Gastrocnemius medialis (tissue), 4 donors: Measurements from ENCODE around the gene PDK4. TPM values are rescaled to one million over a fixed set of nuclear protein-coding genes. Genes with fewer than 3 reads are reported as not detected.
A peak's percentile ranks its signal among the peaks of the same experiment; 100 is the strongest.

Experiments
- ATAC-seq, 2 donors: fragments of 150-250 bp; one replicate each; pipeline ENCODE4 v1.9.1; 2016
- DNase-seq, 2 donors: peaks; one replicate each; pipeline ENCODE4 v3.0.0-alpha.2; 2019
- H3K27ac ChIP-seq, 4 donors: fragments of 200-600 bp; sonication (generic); 1 replicate in 1 of 4; 2 replicates in 3 of 4; pipeline ENCODE4 v1.5.1; 2016 to 2018; ENCODE audit warnings: mild to moderate bottlenecking in 2 of 4, moderate library complexity in 1 of 4
- H3K27me3 ChIP-seq, 3 donors: fragments of 200-600 bp; sonication (generic) in 2 of 3; 1 replicate in 1 of 3; 2 replicates in 2 of 3; pipeline versions ENCODE4 v1.5.1 to v1.6.0; 2016 to 2019; ENCODE audit warnings: mild to moderate bottlenecking in 1 of 3, moderate library complexity in 1 of 3
- H3K36me3 ChIP-seq, 2 donors: fragments of 200-600 bp; sonication (generic) in 1 of 2; one replicate each; pipeline ENCODE4 v1.5.1; 2017 to 2018
- H3K4me1 ChIP-seq, 2 donors: fragments of 200-600 bp; sonication (generic) in 1 of 2; one replicate each; pipeline ENCODE4 v1.5.1; 2016 to 2017; ENCODE audit warnings: mild to moderate bottlenecking in 2 of 2
- H3K4me3 ChIP-seq, 4 donors: fragments of 200-600 bp; sonication (generic) in 3 of 4; 1 replicate in 1 of 4; 2 replicates in 3 of 4; pipeline ENCODE4 v1.5.1; 2016 to 2019; ENCODE audit warnings: mild to moderate bottlenecking in 2 of 4
- H3K9me3 ChIP-seq, 3 donors: fragments of 200-600 bp; sonication (generic) in 2 of 3; 1 replicate in 1 of 3; 2 replicates in 2 of 3; pipeline ENCODE4 v1.5.1; 2016 to 2019
- POLR2A ChIP-seq, 2 donors: fragments of 450-650 bp; IDR thresholded peaks; one replicate each; pipeline ENCODE4 v1.6.1; 2017; ENCODE audit warnings: antibody characterized with exemption in 2 of 2, mild to moderate bottlenecking in 2 of 2, moderate library complexity in 2 of 2
- in situ Hi-C, 4 donors: fragments of 200-750 bp; cut with MboI; loops; one replicate each; pipeline versions ENCODE4 v1.15.0 to v1.8.0; 2017; ENCODE audit warnings: low sequenced_read_pairs in 4 of 4
- intact Hi-C: fragments of 100-400 bp; cut with DNase I; formaldehyde crosslinking; loops from one replicate; pipeline ENCODE4 v1.15.1; 2023; ENCODE audit warnings: low total_unique reads
- total RNA-seq, 4 donors: library from RNA; depleted of rRNA; stranded (reverse); fragments of >200 nt; gene quantifications; one replicate each; pipeline versions ENCODE4 v1.1.0 to v1.2.3, GENCODE V29; 2016
- TF ChIP-seq, protein P1 (sequence below), 5 experiments: fragments of 450-650 bp in 3 of 5; fragments of 200-600 bp in 2 of 5; sonication (generic) in 2 of 5; IDR thresholded peaks in 4 of 5; conservative IDR thresholded peaks in 1 of 5; 1 replicate in 4 of 5; 2 replicates in 1 of 5; pipeline ENCODE4 v1.5.1; 2016 to 2019; ENCODE audit warnings: antibody characterized with exemption in 5 of 5, mild to moderate bottlenecking in 3 of 5, moderate library complexity in 3 of 5

The PDK4 gene
- total RNA-seq, 4 donors from 2014 or later = 2,371 to 5,827 (median 4,654) TPM

- no peaks in the 10 kb centered on the region for H3K27me3 ChIP-seq
- TF ChIP-seq, protein P1, sequence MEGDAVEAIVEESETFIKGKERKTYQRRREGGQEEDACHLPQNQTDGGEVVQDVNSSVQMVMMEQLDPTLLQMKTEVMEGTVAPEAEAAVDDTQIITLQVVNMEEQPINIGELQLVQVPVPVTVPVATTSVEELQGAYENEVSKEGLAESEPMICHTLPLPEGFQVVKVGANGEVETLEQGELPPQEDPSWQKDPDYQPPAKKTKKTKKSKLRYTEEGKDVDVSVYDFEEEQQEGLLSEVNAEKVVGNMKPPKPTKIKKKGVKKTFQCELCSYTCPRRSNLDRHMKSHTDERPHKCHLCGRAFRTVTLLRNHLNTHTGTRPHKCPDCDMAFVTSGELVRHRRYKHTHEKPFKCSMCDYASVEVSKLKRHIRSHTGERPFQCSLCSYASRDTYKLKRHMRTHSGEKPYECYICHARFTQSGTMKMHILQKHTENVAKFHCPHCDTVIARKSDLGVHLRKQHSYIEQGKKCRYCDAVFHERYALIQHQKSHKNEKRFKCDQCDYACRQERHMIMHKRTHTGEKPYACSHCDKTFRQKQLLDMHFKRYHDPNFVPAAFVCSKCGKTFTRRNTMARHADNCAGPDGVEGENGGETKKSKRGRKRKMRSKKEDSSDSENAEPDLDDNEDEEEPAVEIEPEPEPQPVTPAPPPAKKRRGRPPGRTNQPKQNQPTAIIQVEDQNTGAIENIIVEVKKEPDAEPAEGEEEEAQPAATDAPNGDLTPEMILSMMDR (IDR thresholded peaks at IDR 0.05 in 4 of 5, conservative IDR thresholded peaks at IDR 0.05 in 1 of 5) = no peak
- no peak for TF ChIP-seq POLR2A (IDR thresholded peaks at IDR 0.05)
- H3K36me3 ChIP-seq = peaks cover 25 to 78% of the 10 kb centered on the region in 2 donors
- peak overlapping the region; percentile 78 to 94 (median 87) for H3K4me3 ChIP-seq
- no peak for ATAC-seq
- in situ Hi-C loops = loop anchor here in 3 of 4 donors (5.0 to 10.0 kb wide), 4 partner anchors 49 to 91 kb away; no protein-coding TSS in a partner anchor
- H3K27ac ChIP-seq = peak overlapping the region; percentile 91 to 97 (median 96)
- intact Hi-C loops = no loop called here
- DNase-seq = no peak
- no peaks in the 10 kb centered on the region for H3K9me3 ChIP-seq
- H3K4me1 ChIP-seq = peaks cover 8 to 35% of the 10 kb centered on the region in 2 donors
Measured at GRCh38 chr7:95593343-95593742, 3.0 kb downstream of the PDK4 start.

- intact Hi-C loops = no loop called here
- Histone ChIP-seq H3K27ac (peak overlapping the region; percentile 91 to 97 (median 96)), H3K36me3 (peaks cover 25 to 86% of the 10 kb centered on the region in 2 donors), H3K4me1 (peaks cover 1 to 33% of the 10 kb centered on the region in 2 donors), H3K9me3 (no peaks in the 10 kb centered on the region), H3K4me3 (peak overlapping the region; percentile 78 to 94 (median 87)), H3K27me3 (no peaks in the 10 kb centered on the region)
- TF ChIP-seq, protein P1 (IDR thresholded peaks at IDR 0.05 in 4 of 5, conservative IDR thresholded peaks at IDR 0.05 in 1 of 5) = no peak
- TF ChIP-seq POLR2A (IDR thresholded peaks at IDR 0.05) = peak in 1 of 2 donors; percentile 9
- ATAC-seq (no peak), DNase-seq (no peak)
- in situ Hi-C loops = loop anchor here in 3 of 4 donors (5.0 to 10.0 kb wide), 4 partner anchors 48 to 92 kb away; no protein-coding TSS in a partner anchor
Measured at GRCh38 chr7:95592570-95592969, 3.7 kb downstream of the PDK4 start.

DNA sequence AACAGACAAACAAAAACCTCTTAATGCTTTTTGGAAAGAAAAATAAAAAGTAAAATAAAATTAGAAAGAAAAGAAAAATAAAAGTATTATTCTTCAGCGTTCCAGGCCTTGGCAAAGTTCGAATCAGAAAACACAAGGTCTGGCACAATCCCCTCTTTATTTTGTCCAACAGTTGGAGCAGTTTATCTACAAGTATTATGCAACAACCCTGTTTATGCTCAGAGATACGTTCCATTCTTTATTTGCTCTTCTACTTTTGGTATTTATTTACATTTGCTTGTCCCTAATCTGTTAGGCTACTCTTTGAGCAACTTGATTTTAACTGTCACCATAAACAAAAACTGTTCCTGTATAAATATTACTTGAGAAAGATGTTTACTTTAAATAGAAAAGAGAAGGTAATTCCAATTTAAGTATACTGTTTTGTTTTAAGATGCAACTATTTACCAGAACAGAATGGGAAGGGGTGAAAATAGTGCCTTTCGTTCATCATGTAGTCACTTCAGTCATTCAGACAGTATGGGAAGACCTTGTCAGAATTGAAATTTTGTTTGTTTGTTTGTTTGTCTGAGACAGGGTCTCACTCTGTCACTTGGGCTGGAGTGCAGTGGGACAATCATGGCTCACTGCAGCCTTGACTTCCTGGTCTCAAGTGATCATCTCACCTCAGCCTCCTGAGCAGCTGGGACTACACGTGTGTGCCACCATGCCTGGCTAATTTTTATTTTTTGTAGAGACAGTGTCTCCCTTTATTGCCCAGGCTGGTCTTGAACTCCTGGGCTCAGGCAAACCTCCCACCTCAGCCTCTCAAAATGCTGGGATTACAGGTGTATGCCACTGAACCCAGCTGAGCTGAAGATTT is 5.7 kb downstream of the PDK4 start:
- peak overlapping the region; percentile 78 to 94 (median 87) for H3K4me3 ChIP-seq
- H3K36me3 ChIP-seq = peaks cover 24 to 99% of the 10 kb centered on the region in 2 donors
- DNase-seq (no peak), ATAC-seq (peak in 1 of 2 donors; percentile 35)
- no peaks in the 10 kb centered on the region for H3K27me3 ChIP-seq
- peak overlapping the region; percentile 91 to 97 (median 96) for H3K27ac ChIP-seq
- peaks cover 6 to 35% of the 10 kb centered on the region in 2 donors for H3K4me1 ChIP-seq
- in situ Hi-C loops (loop anchor here in 3 of 4 donors (5.0 to 10.0 kb wide), 4 partner anchors 46 to 94 kb away; no protein-coding TSS in a partner anchor), intact Hi-C loops (no loop called here)
- peak; percentile 12 to 38 for TF ChIP-seq POLR2A (IDR thresholded peaks at IDR 0.05)
- TF ChIP-seq, protein P1 (IDR thresholded peaks at IDR 0.05 in 4 of 5, conservative IDR thresholded peaks at IDR 0.05 in 1 of 5) = no peak
- H3K9me3 ChIP-seq = no peaks in the 10 kb centered on the region

DNA sequence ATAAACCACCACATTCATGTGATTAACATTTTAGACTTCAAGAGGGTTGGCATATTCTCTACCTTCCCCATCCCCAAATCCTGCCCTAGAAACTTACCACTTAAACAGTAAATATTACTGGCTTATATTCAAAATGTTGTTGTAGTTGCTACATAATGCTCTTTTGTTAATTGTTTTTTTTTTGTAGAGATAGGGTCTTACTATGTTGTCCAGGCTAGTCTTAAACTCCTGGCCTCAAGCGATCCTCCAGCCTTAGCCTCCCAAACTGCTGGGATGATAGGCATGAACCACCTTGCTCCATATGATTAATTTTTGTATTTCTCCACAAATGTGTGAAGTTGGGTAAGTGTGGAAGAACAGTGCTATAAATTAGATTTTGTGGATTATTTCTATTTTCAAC is 6.5 kb downstream of the PDK4 start:
- intact Hi-C loops = no loop called here
- Histone ChIP-seq H3K27ac (peak overlapping the region; percentile 91 to 97 (median 96)), H3K27me3 (no peaks in the 10 kb centered on the region), H3K36me3 (peaks cover 19 to 99% of the 10 kb centered on the region in 2 donors), H3K4me3 (peak overlapping the region in 3 of 4 donors; percentile 84 to 94 (median 90)), H3K9me3 (no peaks in the 10 kb centered on the region), H3K4me1 (peaks cover 6 to 35% of the 10 kb centered on the region in 2 donors)
- in situ Hi-C loops = loop anchor here in 3 of 4 donors (5.0 to 10.0 kb wide), 4 partner anchors 45 to 95 kb away; no protein-coding TSS in a partner anchor
- DNase-seq = no peak
- no peak for ATAC-seq
- no peak for TF ChIP-seq POLR2A (IDR thresholded peaks at IDR 0.05)
- TF ChIP-seq, protein P1 (IDR thresholded peaks at IDR 0.05 in 4 of 5, conservative IDR thresholded peaks at IDR 0.05 in 1 of 5) = no peak
